ENCODE results near the gene CTAGE8.
"Not testable (repeated sequence)": the region's sequence is repeated elsewhere in the genome, so short reads cannot be mapped to it uniquely, and the experiment has no call there.

DNA sequence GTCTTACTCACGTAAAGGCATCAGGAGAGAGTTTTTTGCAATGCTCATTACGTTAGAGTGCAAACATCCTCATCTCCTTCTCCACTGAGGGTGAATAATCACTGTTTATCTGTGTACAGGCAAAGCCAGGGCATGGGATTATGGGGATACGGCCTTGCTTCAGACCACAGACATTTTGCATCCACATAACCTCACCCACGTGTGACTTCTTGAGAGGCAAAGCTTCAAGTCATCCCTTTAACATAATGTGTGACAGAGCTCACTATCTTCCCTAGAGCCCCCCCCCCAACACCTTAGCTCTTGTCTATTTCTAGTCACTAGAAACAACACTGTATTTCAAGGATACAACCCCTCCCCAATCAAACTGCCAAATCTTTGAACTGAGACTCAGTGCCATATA lies 22.5 kb upstream of the CTAGE8 start:
- TF ChIP-seq, protein P1, sequence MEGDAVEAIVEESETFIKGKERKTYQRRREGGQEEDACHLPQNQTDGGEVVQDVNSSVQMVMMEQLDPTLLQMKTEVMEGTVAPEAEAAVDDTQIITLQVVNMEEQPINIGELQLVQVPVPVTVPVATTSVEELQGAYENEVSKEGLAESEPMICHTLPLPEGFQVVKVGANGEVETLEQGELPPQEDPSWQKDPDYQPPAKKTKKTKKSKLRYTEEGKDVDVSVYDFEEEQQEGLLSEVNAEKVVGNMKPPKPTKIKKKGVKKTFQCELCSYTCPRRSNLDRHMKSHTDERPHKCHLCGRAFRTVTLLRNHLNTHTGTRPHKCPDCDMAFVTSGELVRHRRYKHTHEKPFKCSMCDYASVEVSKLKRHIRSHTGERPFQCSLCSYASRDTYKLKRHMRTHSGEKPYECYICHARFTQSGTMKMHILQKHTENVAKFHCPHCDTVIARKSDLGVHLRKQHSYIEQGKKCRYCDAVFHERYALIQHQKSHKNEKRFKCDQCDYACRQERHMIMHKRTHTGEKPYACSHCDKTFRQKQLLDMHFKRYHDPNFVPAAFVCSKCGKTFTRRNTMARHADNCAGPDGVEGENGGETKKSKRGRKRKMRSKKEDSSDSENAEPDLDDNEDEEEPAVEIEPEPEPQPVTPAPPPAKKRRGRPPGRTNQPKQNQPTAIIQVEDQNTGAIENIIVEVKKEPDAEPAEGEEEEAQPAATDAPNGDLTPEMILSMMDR (conservative IDR thresholded peaks at IDR 0.05 in 1 of 2, IDR thresholded peaks at IDR 0.05 in 1 of 2; ENCODE audit: low read depth in 1 of 2, low read length in 2 of 2), result not testable (repeated sequence)
- not testable (repeated sequence) for TF ChIP-seq EZH2 (IDR thresholded peaks at IDR 0.05; ENCODE audit: low read length, missing control alignments)

Measured in fibroblast of lung (primary cell).